IMR-90 (cell line): ENCODE results near the gene MBTD1. TPM values are rescaled to one million over a fixed set of nuclear protein-coding genes. Genes with fewer than 3 reads are reported as not detected.
"Not testable (repeated sequence)": the region's sequence is repeated elsewhere in the genome, so short reads cannot be mapped to it uniquely, and the experiment has no call there.

Source experiments
- ATAC-seq: fragments of 200-7000 bp; cut with Tn5 transposase; 2 replicates; pipeline ENCODE4 v1.9.1; 2020; ENCODE audit warnings: low read depth, mild to moderate bottlenecking, moderate library complexity
- BruUV-seq: library from RNA; stranded (reverse); fragments of 400-500 nt; replicated peaks from 2 replicates; lab custom pipeline; 2021; lab: Mats Ljungman, UMichigan
- CTCF ChIA-PET: fragments of 300-600 bp; formaldehyde crosslinking; extraction: SDS; loops from one replicate; lab custom pipeline; 2021; ENCODE audit warnings: antibody characterized with exemption; lab: Yijun Ruan, JAX
- POLR2A ChIA-PET: fragments of 300-600 bp; sonication (Branson Sonifier 250); formaldehyde crosslinking; loops from one replicate; lab custom pipeline; 2022; ENCODE audit warnings: antibody characterized with exemption; ENCODE audit not compliant: unreplicated experiment; lab: Charles Lee
- DNase-seq: peaks from one replicate; pipeline ENCODE4 v3.0.0; 2013
- H2AFZ ChIP-seq: replicated peaks from 2 replicates; pipeline ENCODE3; 2013; ENCODE audit warnings: low read length, mild to moderate bottlenecking; ENCODE audit not compliant: poor library complexity
- H2AK5ac ChIP-seq: 2 replicates; pipeline ENCODE4 v1.6.1; 2013; ENCODE audit warnings: low read depth, low read length, inconsistent platforms
- H2AK9ac ChIP-seq: replicated peaks from 2 replicates; pipeline ENCODE3; 2013; ENCODE audit warnings: mild to moderate bottlenecking, low read depth, low read length, moderate library complexity; ENCODE audit not compliant: poor library complexity
- H2BK120ac ChIP-seq: 2 replicates; pipeline ENCODE4 v1.6.1; 2013; ENCODE audit warnings: low read depth, low read length, inconsistent platforms
- H2BK15ac ChIP-seq: 3 replicates; pipeline ENCODE4 v1.6.1; 2013; ENCODE audit warnings: low read depth, low read length, inconsistent platforms
- H2BK20ac ChIP-seq: 2 replicates; pipeline ENCODE4 v1.6.1; 2013; ENCODE audit warnings: low read depth, mild to moderate bottlenecking, inconsistent platforms, low read length, moderate library complexity
- H2BK5ac ChIP-seq: 2 replicates; pipeline ENCODE4 v1.6.1; 2013; ENCODE audit warnings: mild to moderate bottlenecking, low read depth, low read length, inconsistent platforms; ENCODE audit not compliant: poor library complexity, severe bottlenecking
- H3K14ac ChIP-seq: replicated peaks from 2 replicates; pipeline ENCODE4 v1.6.1; 2013; ENCODE audit warnings: low read depth, low read length, inconsistent platforms
- H3K18ac ChIP-seq: 2 replicates; pipeline ENCODE4 v1.6.1; 2013; ENCODE audit warnings: low read depth, low read length, control low read depth
- H3K23ac ChIP-seq: 2 replicates; pipeline ENCODE4 v1.6.1; 2013; ENCODE audit warnings: low read depth, low read length, inconsistent platforms
- H3K27ac ChIP-seq: 2 replicates; pipeline ENCODE4 v1.5.1; 2013; ENCODE audit warnings: mild to moderate bottlenecking, control low read depth, low read length; ENCODE audit not compliant: insufficient read depth
- H3K27me3 ChIP-seq: 2 replicates; pipeline ENCODE4 v1.6.1; 2013; ENCODE audit warnings: low read length; ENCODE audit not compliant: control insufficient read depth, insufficient read depth
- H3K36me3 ChIP-seq: 2 replicates; pipeline ENCODE4 v1.6.1; 2013; ENCODE audit warnings: low read length, mixed read lengths; ENCODE audit not compliant: control insufficient read depth, insufficient read depth
- H3K4ac ChIP-seq: 2 replicates; pipeline ENCODE4 v1.6.1; 2013; ENCODE audit warnings: low read depth, low read length, inconsistent platforms
- H3K4me1 ChIP-seq: 2 replicates; pipeline ENCODE4 v1.6.1; 2013; ENCODE audit warnings: low read length, mixed read lengths; ENCODE audit not compliant: control insufficient read depth, insufficient read depth
- H3K4me2 ChIP-seq: 2 replicates; pipeline ENCODE4 v1.6.1; 2013; ENCODE audit warnings: low read depth, mild to moderate bottlenecking, control low read depth, low read length, moderate library complexity
- H3K4me3 ChIP-seq: 2 replicates; pipeline ENCODE4 v1.5.1; 2013; ENCODE audit warnings: low read depth, mild to moderate bottlenecking, control low read depth, low read length, moderate library complexity; ENCODE audit not compliant: insufficient read depth
- H3K56ac ChIP-seq: 2 replicates; pipeline ENCODE4 v1.6.1; 2013; ENCODE audit warnings: low read length, inconsistent platforms; ENCODE audit not compliant: insufficient read depth; ENCODE audit errors: extremely low read depth
- H3K79me1 ChIP-seq, 2 experiments: 2 replicates each; pipeline ENCODE4 v1.6.1; 2013; ENCODE audit warnings: low read length in 2 of 2, inconsistent platforms in 1 of 2, low read depth in 1 of 2
- H3K9ac ChIP-seq: 2 replicates; pipeline ENCODE4 v1.6.1; 2013; ENCODE audit warnings: low read depth, low read length, control low read depth
- H3K9me1 ChIP-seq: 2 replicates; pipeline ENCODE4 v1.6.1; 2013; ENCODE audit warnings: low read length, inconsistent platforms; ENCODE audit not compliant: insufficient read depth
- H3K9me3 ChIP-seq: 2 replicates; pipeline ENCODE4 v1.6.1; 2013; ENCODE audit warnings: low read length; ENCODE audit not compliant: control insufficient read depth, insufficient read depth
- H4K20me1 ChIP-seq: 2 replicates; pipeline ENCODE4 v1.6.1; 2013; ENCODE audit warnings: low read length, inconsistent platforms; ENCODE audit not compliant: insufficient read depth
- H4K5ac ChIP-seq: 2 replicates; pipeline ENCODE4 v1.6.1; 2013; ENCODE audit warnings: mild to moderate bottlenecking, low read depth, low read length, control low read depth
- H4K8ac ChIP-seq, 2 experiments: 2 replicates each; pipeline ENCODE4 v1.6.1; 2013; ENCODE audit warnings: low read depth in 2 of 2, low read length in 2 of 2, control low read depth in 1 of 2, inconsistent platforms in 1 of 2
- H4K91ac ChIP-seq: 2 replicates; pipeline ENCODE4 v1.6.1; 2013; ENCODE audit warnings: low read depth, low read length, inconsistent platforms; ENCODE audit not compliant: insufficient read depth
- WGBS, 2 experiments: methylation state at CpG; one replicate each; pipeline versions ENCODE4 v1.1.5 to v1.1.7; 2013; ENCODE audit warnings: missing lambda C conversion rate in 2 of 2; ENCODE audit not compliant: insufficient read length in 1 of 2; ENCODE audit errors: extremely low coverage in 2 of 2; 5-methylcytosine and 5-hydroxymethylcytosine counted together
- dilution Hi-C: fragments of 300-500 bp; cut with HindIII; formaldehyde crosslinking; loops from one replicate; pipeline ENCODE4 v1.14.3; 2018; ENCODE audit warnings: low sequenced_read_pairs; ENCODE audit not compliant: unreplicated experiment
- in situ Hi-C: fragments of 300-500 bp; cut with MboI; formaldehyde crosslinking; loops from 3 replicates; pipeline ENCODE4 v1.14.3; 2019; ENCODE audit warnings: low sequenced_read_pairs, inconsistent platforms, mixed read lengths
- intact Hi-C: fragments of 100-400 bp; cut with micrococcal nuclease; formaldehyde crosslinking; loops from 2 replicates; pipeline ENCODE4 v1.10.0; 2022
- polyA plus RNA-seq, 3 experiments: library from polyadenylated mRNA; depleted of rRNA; stranded (reverse); fragments of >200 nt; gene quantifications; 2 replicates each; pipeline ENCODE4 v1.2.3, GENCODE V29; 2012; ENCODE audit warnings: low replicate concordance in 1 of 3
- total RNA-seq: library from RNA; depleted of rRNA; stranded (reverse); fragments of >200 nt; gene quantifications from 2 replicates; pipeline ENCODE4 v1.2.3, GENCODE V29; 2012

Gene MBTD1
- total and polyA plus RNA-seq, 2 of the 4 experiments (the other 2 are of a cell fraction): 3.2 to 5.6 TPM

GRCh38 chr17:51294338-51294737 is 34.5 kb upstream of the MBTD1 start:
- H2BK15ac ChIP-seq, H3K9me3 ChIP-seq, H3K18ac ChIP-seq, H2BK5ac ChIP-seq, H2BK20ac ChIP-seq, H3K4me2 ChIP-seq, H3K36me3 ChIP-seq, H2BK120ac ChIP-seq, CTCF ChIA-PET, H4K20me1 ChIP-seq, H3K4me1 ChIP-seq, H3K4ac ChIP-seq, intact Hi-C loops, BruUV-seq, H3K9me1 ChIP-seq, H2AK5ac ChIP-seq, H2AFZ ChIP-seq, POLR2A ChIA-PET, H3K9ac ChIP-seq, H3K27ac ChIP-seq, H4K5ac ChIP-seq, dilution Hi-C loops, H4K91ac ChIP-seq, ATAC-seq, H3K23ac ChIP-seq, H3K27me3 ChIP-seq, H4K8ac ChIP-seq, H3K4me3 ChIP-seq, H3K14ac ChIP-seq, H2AK9ac ChIP-seq, H3K79me1 ChIP-seq, H3K56ac ChIP-seq, DNase-seq: not testable (repeated sequence)
- in situ Hi-C loops: loop anchor here (10.0 kb wide), 1 partner anchor 240 kb away; no protein-coding TSS in a partner anchor
- no CpG with 5 or more reads among the region's 2 CpGs for WGBS, 2 experiments
